Measurements from ENCODE around the gene COPS2. TPM values are rescaled to one million over a fixed set of nuclear protein-coding genes. Genes with fewer than 3 reads are reported as not detected.

Gene COPS2
- total RNA-seq, 4 donors from 2014 or later = 55.2 to 69.4 (median 65.5) TPM

DNA sequence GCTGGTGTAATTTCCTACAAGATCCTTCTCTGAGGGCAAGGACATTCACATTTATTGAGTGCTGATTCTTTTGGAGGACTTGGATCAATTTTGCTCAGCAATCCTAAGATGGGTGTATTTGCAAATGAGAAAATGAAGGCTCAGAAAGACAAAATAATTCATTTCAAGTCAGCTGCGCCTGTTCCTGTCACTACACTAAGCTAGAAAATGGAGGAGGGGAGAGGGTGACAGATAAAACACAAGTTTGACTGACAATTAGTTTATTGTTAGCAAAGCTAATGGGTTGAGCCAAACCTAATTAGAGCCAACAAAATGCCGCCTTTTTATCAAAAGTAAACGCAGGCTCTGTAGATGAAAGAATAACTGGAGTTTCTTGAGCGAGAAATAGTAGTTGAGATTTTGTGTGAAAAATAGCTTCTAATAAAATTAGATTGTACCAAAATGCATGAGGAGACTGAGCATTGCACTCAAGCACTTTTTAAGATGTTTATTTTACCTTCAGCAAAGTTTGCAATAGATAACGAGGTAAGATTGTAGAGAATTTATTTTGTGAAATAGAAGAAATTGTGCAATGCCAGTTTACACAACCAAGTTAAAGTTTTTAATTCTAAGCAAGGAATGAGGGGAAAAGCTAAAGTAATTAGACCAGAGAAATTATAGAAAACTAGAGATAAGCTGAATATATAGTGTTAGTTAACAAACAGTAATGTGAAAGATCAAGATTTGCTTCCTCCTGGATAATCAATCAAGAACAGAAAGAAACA, 69.5 kb downstream of the COPS2 start:
- Histone ChIP-seq H3K27ac (replicated peaks in 1 of 4) (no peak overlapping the region), H3K27me3 (no peaks in the 10 kb centered on the region), H3K9me3 (no peaks in the 10 kb centered on the region), H3K36me3 (no peaks in the 10 kb centered on the region), H3K4me3 (no peak overlapping the region), H3K4me1 (no peaks in the 10 kb centered on the region)
- intact Hi-C loops (cut with DNase I) = no loop called here
- WGBS = 71% methylated on average over 5 of the region's 5 CpGs
- DNase-seq (ENCODE audit: extremely low spot score) = no peak
- TF ChIP-seq POLR2A (IDR thresholded peaks at IDR 0.05; ENCODE audit: low read depth) (no peak), EP300 (IDR thresholded peaks at IDR 0.05) (no peak), POLR2AphosphoS5 (IDR thresholded peaks at IDR 0.05) (no peak)
- TF ChIP-seq, protein P1, sequence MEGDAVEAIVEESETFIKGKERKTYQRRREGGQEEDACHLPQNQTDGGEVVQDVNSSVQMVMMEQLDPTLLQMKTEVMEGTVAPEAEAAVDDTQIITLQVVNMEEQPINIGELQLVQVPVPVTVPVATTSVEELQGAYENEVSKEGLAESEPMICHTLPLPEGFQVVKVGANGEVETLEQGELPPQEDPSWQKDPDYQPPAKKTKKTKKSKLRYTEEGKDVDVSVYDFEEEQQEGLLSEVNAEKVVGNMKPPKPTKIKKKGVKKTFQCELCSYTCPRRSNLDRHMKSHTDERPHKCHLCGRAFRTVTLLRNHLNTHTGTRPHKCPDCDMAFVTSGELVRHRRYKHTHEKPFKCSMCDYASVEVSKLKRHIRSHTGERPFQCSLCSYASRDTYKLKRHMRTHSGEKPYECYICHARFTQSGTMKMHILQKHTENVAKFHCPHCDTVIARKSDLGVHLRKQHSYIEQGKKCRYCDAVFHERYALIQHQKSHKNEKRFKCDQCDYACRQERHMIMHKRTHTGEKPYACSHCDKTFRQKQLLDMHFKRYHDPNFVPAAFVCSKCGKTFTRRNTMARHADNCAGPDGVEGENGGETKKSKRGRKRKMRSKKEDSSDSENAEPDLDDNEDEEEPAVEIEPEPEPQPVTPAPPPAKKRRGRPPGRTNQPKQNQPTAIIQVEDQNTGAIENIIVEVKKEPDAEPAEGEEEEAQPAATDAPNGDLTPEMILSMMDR (IDR thresholded peaks at IDR 0.05) = no peak

DNA sequence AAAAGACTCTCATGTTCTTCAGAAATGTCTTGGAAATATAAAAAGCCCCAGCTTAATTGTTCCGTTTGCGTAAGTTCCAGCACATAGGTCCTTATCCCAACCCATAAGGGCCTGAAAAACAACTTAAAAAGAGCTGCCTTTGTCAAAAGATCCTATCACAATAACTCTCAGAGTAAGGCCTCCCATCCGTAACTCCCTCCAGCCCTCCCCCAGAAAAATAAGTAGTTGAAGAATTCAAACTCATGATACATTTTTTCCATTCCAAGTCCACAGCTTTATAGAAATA, 71.2 kb downstream of the COPS2 start:
- no peaks in the 10 kb centered on the region for H3K9me3 ChIP-seq
- TF ChIP-seq, protein P1 (IDR thresholded peaks at IDR 0.05) = no peak
- TF ChIP-seq EP300 (IDR thresholded peaks at IDR 0.05) = no peak
- no peak for TF ChIP-seq POLR2AphosphoS5 (IDR thresholded peaks at IDR 0.05)
- no peak for TF ChIP-seq POLR2A (IDR thresholded peaks at IDR 0.05; ENCODE audit: low read depth)
- DNase-seq (ENCODE audit: extremely low spot score) = no peak
- intact Hi-C loops (cut with DNase I) = no loop called here
- H3K4me3 ChIP-seq = no peak overlapping the region
- H3K36me3 ChIP-seq = no peaks in the 10 kb centered on the region
- H3K27me3 ChIP-seq = no peaks in the 10 kb centered on the region
- no peaks in the 10 kb centered on the region for H3K4me1 ChIP-seq
- no peak overlapping the region for H3K27ac ChIP-seq (replicated peaks in 1 of 4)
- 92% methylated on average over 3 of the region's 3 CpGs for WGBS

DNA sequence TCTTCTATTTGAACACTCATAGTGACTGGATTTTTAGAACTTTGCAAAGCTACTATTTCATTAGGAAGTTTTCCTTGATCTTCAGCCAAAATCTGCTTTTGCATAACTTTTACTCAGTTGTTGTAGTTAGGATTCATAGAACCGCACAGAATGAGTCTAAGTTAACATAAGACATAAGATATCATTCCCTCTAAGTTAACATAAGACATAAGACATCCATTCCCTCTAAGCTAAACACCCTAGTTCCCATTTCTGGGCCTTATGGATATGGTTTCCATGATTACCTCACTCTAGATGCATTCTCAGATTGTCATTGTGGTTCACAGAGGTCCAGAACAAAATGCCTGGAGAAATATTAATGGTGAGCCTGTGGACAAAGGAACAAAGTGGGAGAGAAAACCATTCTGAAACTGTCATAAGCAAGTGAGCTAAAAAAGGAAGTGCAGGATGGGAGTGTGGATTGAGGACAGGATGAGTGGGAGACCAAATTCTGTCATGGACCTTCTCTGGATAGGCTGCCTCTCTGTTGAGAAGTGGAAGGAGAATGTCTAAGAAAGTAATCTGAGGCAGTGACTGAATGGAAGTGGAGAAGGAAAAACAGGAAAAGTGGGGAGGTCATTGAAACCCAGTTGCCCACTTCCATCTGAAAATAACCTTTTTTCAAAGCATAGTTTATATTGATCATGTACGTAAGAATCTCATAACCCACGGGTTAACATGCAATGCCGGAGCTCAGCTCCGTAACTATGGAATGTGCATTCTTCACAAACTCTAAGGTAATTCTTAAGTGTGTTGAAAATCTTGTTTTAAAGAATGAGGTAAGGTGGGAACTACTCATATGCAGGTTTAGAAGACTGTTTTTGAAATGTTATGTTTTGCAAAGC, 71.8 kb downstream of the COPS2 start:
- no peaks in the 10 kb centered on the region for H3K27me3 ChIP-seq
- TF ChIP-seq EP300 (IDR thresholded peaks at IDR 0.05) (no peak), POLR2AphosphoS5 (IDR thresholded peaks at IDR 0.05) (no peak), POLR2A (IDR thresholded peaks at IDR 0.05; ENCODE audit: low read depth) (no peak)
- TF ChIP-seq, protein P1 (IDR thresholded peaks at IDR 0.05) = no peak
- H3K9me3 ChIP-seq = no peaks in the 10 kb centered on the region
- DNase-seq (ENCODE audit: extremely low spot score) = no peak
- H3K27ac ChIP-seq (replicated peaks in 1 of 4) = no peak overlapping the region
- intact Hi-C loops (cut with DNase I) = no loop called here
- no peaks in the 10 kb centered on the region for H3K4me1 ChIP-seq
- 82% methylated on average over 5 of the region's 5 CpGs for WGBS
- H3K4me3 ChIP-seq = no peak overlapping the region
- H3K36me3 ChIP-seq = no peaks in the 10 kb centered on the region

DNA sequence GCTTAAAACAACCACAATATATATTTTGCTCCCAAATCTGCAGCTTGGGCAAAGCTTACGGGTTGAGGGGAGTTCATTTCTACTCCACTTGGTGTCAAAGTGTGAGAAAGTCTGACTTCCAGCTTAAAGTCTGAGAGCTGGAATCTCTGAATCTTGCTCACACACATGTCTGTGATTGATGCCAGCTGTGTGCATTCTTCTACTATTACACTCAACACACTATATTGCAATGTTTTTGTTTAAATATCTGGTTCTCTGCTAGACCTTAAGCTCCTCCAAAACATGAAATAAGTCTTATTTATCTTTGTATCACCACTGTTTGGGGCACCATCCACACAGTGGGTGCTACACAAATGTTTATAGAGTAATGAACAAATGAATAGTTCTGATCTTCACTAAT, 72.4 kb downstream of the COPS2 start:
- Histone ChIP-seq H3K4me3 (no peak overlapping the region), H3K27ac (replicated peaks in 1 of 4) (no peak overlapping the region), H3K9me3 (no peaks in the 10 kb centered on the region), H3K27me3 (no peaks in the 10 kb centered on the region), H3K4me1 (no peaks in the 10 kb centered on the region), H3K36me3 (no peaks in the 10 kb centered on the region)
- TF ChIP-seq EP300 (IDR thresholded peaks at IDR 0.05) (no peak), POLR2A (IDR thresholded peaks at IDR 0.05; ENCODE audit: low read depth) (no peak), POLR2AphosphoS5 (IDR thresholded peaks at IDR 0.05) (no peak)
- TF ChIP-seq, protein P1 (IDR thresholded peaks at IDR 0.05) = no peak
- intact Hi-C loops (cut with DNase I) = no loop called here
- WGBS = 68% methylated on average over 1 of the region's 1 CpG
- no peak for DNase-seq (ENCODE audit: extremely low spot score)
